Endothelial cell of umbilical vein (primary cell): ENCODE data around the gene DGKI. TPM values are rescaled to one million over a fixed set of nuclear protein-coding genes. Genes with fewer than 3 reads are reported as not detected.

Experiments
- BruUV-seq: library from RNA; stranded (reverse); fragments of 400-500 nt; replicated peaks from 2 replicates; lab custom pipeline; 2021; lab: Mats Ljungman, UMichigan
- CTCF ChIA-PET: fragments of 300-600, 350-600 bp; sonication (Branson Sonifier 250); formaldehyde crosslinking; loops from one replicate; lab custom pipeline; 2021; ENCODE audit warnings: antibody characterized with exemption, inconsistent platforms; lab: Charles Lee
- POLR2A ChIA-PET: fragments of 300-600, 350-600 bp; sonication (Branson Sonifier 250); formaldehyde crosslinking; loops from one replicate; lab custom pipeline; 2021; ENCODE audit warnings: antibody characterized with exemption, inconsistent platforms; lab: Charles Lee
- DNase-seq: peaks from one replicate; pipeline ENCODE4 v3.0.0-alpha.2; 2011; ENCODE audit warnings: low read depth, low spot score
- FAIRE-seq: peaks from 2 replicates; lab custom pipeline; 2011; peaks lifted over from hg19 to GRCh38; lab: Jason Lieb, UNC
- H2AFZ ChIP-seq: 2 replicates; pipeline ENCODE4 v1.6.0; 2012; ENCODE audit warnings: low read depth, low read length, control low read depth, inconsistent platforms
- H3K27ac ChIP-seq: 2 replicates; pipeline ENCODE4 v1.5.1; 2011; ENCODE audit warnings: low read depth, mild to moderate bottlenecking, control low read depth, low read length, moderate library complexity; ENCODE audit not compliant: insufficient read depth
- H3K27me3 ChIP-seq, 2 experiments: 2 replicates each; pipeline versions ENCODE4 v1.6.0 to v1.6.1; 2011; ENCODE audit warnings: low read length in 2 of 2, mixed read lengths in 1 of 2; ENCODE audit not compliant: control insufficient read depth in 2 of 2, insufficient read depth in 2 of 2
- H3K36me3 ChIP-seq, 2 experiments: 2 replicates in 1 of 2; 3 replicates in 1 of 2; pipeline ENCODE4 v1.5.1; 2011; ENCODE audit warnings: low read length in 2 of 2, mild to moderate bottlenecking in 1 of 2, moderate library complexity in 1 of 2; ENCODE audit not compliant: control insufficient read depth in 2 of 2, insufficient read depth in 2 of 2; ENCODE audit errors: extremely low read depth in 1 of 2
- H3K4me1 ChIP-seq: 3 replicates; pipeline ENCODE4 v1.5.1; 2011; ENCODE audit warnings: mild to moderate bottlenecking, low read length; ENCODE audit not compliant: control insufficient read depth, insufficient read depth; ENCODE audit errors: extremely low read depth
- H3K4me2 ChIP-seq: 2 replicates; pipeline ENCODE4 v1.6.1; 2011; ENCODE audit warnings: low read length, control low read depth, mixed read lengths; ENCODE audit not compliant: insufficient read depth
- H3K4me3 ChIP-seq, 3 experiments: fragments of 200-600 bp in 1 of 3; sonication (generic), shearing (Covaris generic) in 1 of 3; replicated peaks in 1 of 3; 2 replicates each; pipeline ENCODE4 v1.5.1; 2011 to 2016; ENCODE audit warnings: control low read depth in 3 of 3, low read length in 3 of 3, mild to moderate bottlenecking in 2 of 3, inconsistent platforms in 1 of 3, low read depth in 1 of 3, moderate library complexity in 1 of 3; ENCODE audit not compliant: insufficient read depth in 1 of 3
- H3K79me2 ChIP-seq: 2 replicates; pipeline ENCODE4 v1.6.0; 2012; ENCODE audit warnings: low read length, inconsistent platforms; ENCODE audit not compliant: control insufficient read depth, insufficient read depth
- H3K9ac ChIP-seq: replicated peaks from 2 replicates; pipeline ENCODE3; 2011; ENCODE audit warnings: low read length, control low read depth; ENCODE audit not compliant: insufficient read depth; ENCODE audit errors: extremely low read depth
- H3K9me1 ChIP-seq: replicated peaks from 3 replicates; pipeline ENCODE4 v1.6.0; 2011; ENCODE audit warnings: mild to moderate bottlenecking, low read length; ENCODE audit not compliant: control insufficient read depth, insufficient read depth; ENCODE audit errors: extremely low read depth
- H3K9me3 ChIP-seq: replicated peaks from 2 replicates; pipeline ENCODE4 v1.5.1; 2012; ENCODE audit warnings: low read length, inconsistent platforms; ENCODE audit not compliant: control insufficient read depth, insufficient read depth
- H4K20me1 ChIP-seq: replicated peaks from 2 replicates; pipeline ENCODE3; 2011; ENCODE audit warnings: mild to moderate bottlenecking, low read length; ENCODE audit not compliant: control insufficient read depth, insufficient read depth; ENCODE audit errors: extremely low read depth
- CTCF ChIP-seq, 2 donors: IDR thresholded peaks; 1 replicate in 1 of 2; 2 replicates in 1 of 2; pipeline ENCODE4 v1.5.1; 2011; ENCODE audit warnings: low read length in 2 of 2, mild to moderate bottlenecking in 2 of 2, moderate library complexity in 2 of 2, control low read depth in 1 of 2, inconsistent platforms in 1 of 2, low read depth in 1 of 2; ENCODE audit not compliant: insufficient read depth in 1 of 2; ENCODE audit errors: extremely low read depth in 1 of 2
- EZH2 ChIP-seq: IDR thresholded peaks from 2 replicates; pipeline ENCODE4 v1.6.1; 2012; ENCODE audit warnings: borderline replicate concordance, low read depth, mild to moderate bottlenecking, moderate library complexity, low read length, inconsistent platforms; ENCODE audit not compliant: severe bottlenecking
- FOS ChIP-seq: IDR thresholded peaks from 2 replicates; pipeline ENCODE4 v1.6.1; 2011; ENCODE audit warnings: mild to moderate bottlenecking, low read length, moderate library complexity, borderline replicate concordance; ENCODE audit not compliant: insufficient read depth
- GATA2 ChIP-seq: IDR thresholded peaks from 2 replicates; pipeline ENCODE4 v1.7.0; 2011; ENCODE audit warnings: low read depth, mild to moderate bottlenecking, moderate library complexity, mixed read lengths, low read length; ENCODE audit not compliant: insufficient read length, insufficient read depth
- JUN ChIP-seq: IDR thresholded peaks from 2 replicates; pipeline ENCODE4 v1.6.1; 2011; ENCODE audit warnings: borderline replicate concordance, low read depth; ENCODE audit not compliant: insufficient read length, insufficient read depth
- MYC ChIP-seq: IDR thresholded peaks from one replicate; pipeline ENCODE4 v1.6.1; 2011; ENCODE audit warnings: mild to moderate bottlenecking, low read depth, low read length
- POLR2A ChIP-seq: IDR thresholded peaks from 2 replicates; pipeline ENCODE4 v1.6.1; 2012; ENCODE audit warnings: low read depth, mild to moderate bottlenecking, control low read depth, low read length
- POLR2AphosphoS5 ChIP-seq: IDR thresholded peaks from 2 replicates; pipeline ENCODE4 v1.6.1; 2012; ENCODE audit warnings: low read depth, mild to moderate bottlenecking, control low read depth, low read length, moderate library complexity; ENCODE audit not compliant: insufficient read depth
- dilution Hi-C: fragments of 300-500 bp; cut with MboI; formaldehyde crosslinking; loops from one replicate; pipeline ENCODE4 v1.15.0; 2019; ENCODE audit warnings: low sequenced_read_pairs; ENCODE audit not compliant: extremely low pct_ligation_motif_present
- intact Hi-C: fragments of 100-400 bp; cut with micrococcal nuclease; formaldehyde crosslinking; loops from one replicate; pipeline ENCODE4 v1.10.0; 2022
- polyA plus RNA-seq, 4 experiments: library from polyadenylated mRNA; depleted of rRNA in 3 of 4; stranded (reverse) in 3 of 4; unstranded in 1 of 4; fragments of >200 nt; gene quantifications; 2 replicates each; pipeline versions ENCODE4 v1.2.1 to v1.2.3, GENCODE V29; 2011 to 2012; ENCODE audit warnings: missing spikeins in 1 of 4
- total RNA-seq: library from RNA; stranded (reverse); gene quantifications from 2 replicates; pipeline ENCODE4 v1.2.3, GENCODE V29; 2021
- TF ChIP-seq, protein P1 (sequence below): IDR thresholded peaks from 2 replicates; pipeline ENCODE4 v1.6.1; 2011; ENCODE audit not compliant: insufficient read depth, insufficient read length

DGKI gene
- total and polyA plus RNA-seq, 2 donors (not counting 3 experiments of a cell fraction or from before 2014, with no cell fraction given): 0.11 to 0.51 TPM

DNA sequence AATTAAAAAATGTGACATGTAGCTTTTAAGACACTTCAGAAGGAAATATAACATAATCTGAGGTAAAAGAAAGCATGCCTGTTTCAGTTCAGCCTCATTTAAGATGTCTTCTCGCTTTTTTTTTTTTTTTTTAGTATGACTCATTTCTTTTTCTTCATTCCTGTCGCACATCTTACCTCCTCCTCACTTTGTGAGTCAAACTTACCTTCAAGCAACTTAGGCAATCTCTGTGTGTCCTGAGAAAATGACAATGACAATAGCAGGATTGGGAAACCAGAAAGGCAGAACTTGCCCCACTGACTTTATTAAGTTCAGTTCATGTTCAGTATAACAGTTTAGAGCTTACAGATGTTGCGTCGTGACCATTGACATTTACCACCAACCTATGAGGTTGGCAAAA is 511.0 kb downstream of the DGKI start:
- no TSS peak for BruUV-seq
- intact Hi-C loops (no loop called here), dilution Hi-C loops (no loop called here)
- Histone ChIP-seq H3K4me1 (no peaks in the 10 kb centered on the region), H4K20me1 (no peaks in the 10 kb centered on the region), H3K9me1 (no peaks in the 10 kb centered on the region), H3K9ac (no peak overlapping the region), H3K27me3 (no peaks in the 10 kb centered on the region), H3K36me3 (no peaks in the 10 kb centered on the region), H3K4me2 (no peak overlapping the region), H3K27ac (no peak overlapping the region), H3K9me3 (no peaks in the 10 kb centered on the region), H3K79me2 (no peaks in the 10 kb centered on the region), H3K4me3 (no peak overlapping the region), H2AFZ (no peak overlapping the region)
- CTCF ChIA-PET: no interaction called here
- FAIRE-seq: no peak
- no peak for TF ChIP-seq MYC
- no peak for TF ChIP-seq FOS
- no peak for TF ChIP-seq JUN
- TF ChIP-seq GATA2: no peak
- TF ChIP-seq, protein P1, sequence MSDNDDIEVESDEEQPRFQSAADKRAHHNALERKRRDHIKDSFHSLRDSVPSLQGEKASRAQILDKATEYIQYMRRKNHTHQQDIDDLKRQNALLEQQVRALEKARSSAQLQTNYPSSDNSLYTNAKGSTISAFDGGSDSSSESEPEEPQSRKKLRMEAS: no peak
- no peak for TF ChIP-seq EZH2
- no peak for TF ChIP-seq POLR2AphosphoS5
- no peak for TF ChIP-seq POLR2A
- TF ChIP-seq CTCF (IDR thresholded peaks at IDR 0.05; ENCODE audit: extremely low read depth in 1 of 2, insufficient read depth in 1 of 2, low read depth in 1 of 2, low read length in 2 of 2): no peak
- no peak for DNase-seq
- POLR2A ChIA-PET: no interaction called here
